Measurements from ENCODE around the gene ELOVL5.
A peak's percentile ranks its signal among the peaks of the same experiment; 100 is the strongest.

ELOVL5 gene

GRCh38 chr6:53233309-53233708, 115.4 kb downstream of the ELOVL5 start:
- no peaks in the 10 kb centered on the region for H3K27me3 ChIP-seq
- no peak overlapping the region for H3K4me3 ChIP-seq (ENCODE audit: low read depth in 1 of 2, low read length in 1 of 2)
- no peaks in the 10 kb centered on the region for H3K4me1 ChIP-seq (ENCODE audit: control insufficient read depth in 1 of 2, insufficient read depth in 1 of 2, low read depth in 1 of 2, low read length in 1 of 2)
- H3K9me3 ChIP-seq, result no peaks in the 10 kb centered on the region
- no peak overlapping the region for H3K27ac ChIP-seq
- no peak for TF ChIP-seq CTCF (IDR thresholded peaks at IDR 0.05)
- no peaks in the 10 kb centered on the region for H3K36me3 ChIP-seq

GRCh38 chr6:53230775-53231467, 117.8 kb downstream of the ELOVL5 start:
- Histone ChIP-seq H3K4me1 (ENCODE audit: control insufficient read depth in 1 of 2, insufficient read depth in 1 of 2, low read depth in 1 of 2, low read length in 1 of 2) (no peaks in the 10 kb centered on the region), H3K4me3 (ENCODE audit: low read depth in 1 of 2, low read length in 1 of 2) (no peak overlapping the region), H3K27ac (no peak overlapping the region), H3K9me3 (no peaks in the 10 kb centered on the region), H3K27me3 (no peaks in the 10 kb centered on the region), H3K36me3 (no peaks in the 10 kb centered on the region)
- no peak for TF ChIP-seq CTCF (IDR thresholded peaks at IDR 0.05)

GRCh38 chr6:53227847-53228246, 120.9 kb downstream of the ELOVL5 start:
- Histone ChIP-seq H3K4me1 (ENCODE audit: control insufficient read depth in 1 of 2, insufficient read depth in 1 of 2, low read depth in 1 of 2, low read length in 1 of 2) (peaks cover 0 to 5% of the 10 kb centered on the region in 2 experiments), H3K36me3 (no peaks in the 10 kb centered on the region), H3K4me3 (ENCODE audit: low read depth in 1 of 2, low read length in 1 of 2) (no peak overlapping the region), H3K27me3 (no peaks in the 10 kb centered on the region), H3K9me3 (no peaks in the 10 kb centered on the region), H3K27ac (no peak overlapping the region)
- no peak for TF ChIP-seq CTCF (IDR thresholded peaks at IDR 0.05)

- H3K9me3 ChIP-seq, result no peaks in the 10 kb centered on the region
- no peaks in the 10 kb centered on the region for H3K27me3 ChIP-seq
- H3K4me1 ChIP-seq (ENCODE audit: control insufficient read depth in 1 of 2, insufficient read depth in 1 of 2, low read depth in 1 of 2, low read length in 1 of 2), result peaks cover 0 to 5% of the 10 kb centered on the region in 2 experiments
- no peaks in the 10 kb centered on the region for H3K36me3 ChIP-seq
- peak overlapping the region; percentile 26 for H3K27ac ChIP-seq
- no peak overlapping the region for H3K4me3 ChIP-seq (ENCODE audit: low read depth in 1 of 2, low read length in 1 of 2)
- no peak for TF ChIP-seq CTCF (IDR thresholded peaks at IDR 0.05)
Observed at GRCh38 chr6:53220605-53221004, 128.1 kb downstream of the ELOVL5 start.
